ENCODE measurements around the gene LYL1. TPM values are rescaled to one million over a fixed set of nuclear protein-coding genes. Genes with fewer than 3 reads are reported as not detected.

The LYL1 gene
- total and polyA plus RNA-seq, 2 donors (not counting 3 experiments of a cell fraction or from before 2014, with no cell fraction given), result 74.4 to 87.3 TPM

- no TSS peak for BruUV-seq (replicated peaks)
- H2AFZ ChIP-seq (ENCODE audit: low read depth, low read length), result no peak overlapping the region
- H3K9me3 ChIP-seq (replicated peaks; ENCODE audit: control insufficient read depth, insufficient read depth, low read length), result no peaks in the 10 kb centered on the region
- H4K20me1 ChIP-seq (replicated peaks; ENCODE audit: control insufficient read depth, extremely low read depth, insufficient read depth, low read length), result no peaks in the 10 kb centered on the region
- ChIA-PET CTCF (no interaction called here), POLR2A (no interaction called here)
- H3K9ac ChIP-seq (replicated peaks; ENCODE audit: extremely low read depth, insufficient read depth, low read length), result no peak overlapping the region
- H3K79me2 ChIP-seq (ENCODE audit: control insufficient read depth, insufficient read depth, low read length), result peaks cover 10% of the 10 kb centered on the region
- no peaks in the 10 kb centered on the region for H3K4me1 ChIP-seq (ENCODE audit: control insufficient read depth, extremely low read depth, insufficient read depth, low read length)
- dilution Hi-C loops (cut with MboI; ENCODE audit: extremely low pct_ligation_motif_present, low sequenced_read_pairs), result no loop called here
- FAIRE-seq (no peak), DNase-seq (ENCODE audit: low read depth, low spot score) (no peak)
- H3K27me3 ChIP-seq (ENCODE audit: control insufficient read depth in 2 of 2, insufficient read depth in 2 of 2, low read length in 2 of 2), result no peaks in the 10 kb centered on the region
- intact Hi-C loops (cut with micrococcal nuclease), result no loop called here
- TF ChIP-seq MAX (IDR thresholded peaks at IDR 0.05; ENCODE audit: insufficient read depth, insufficient read length), result no peak
- TF ChIP-seq EZH2 (IDR thresholded peaks at IDR 0.05; ENCODE audit: borderline replicate concordance, low read depth, low read length, severe bottlenecking), result no peak
- no peak for TF ChIP-seq MYC (IDR thresholded peaks at IDR 0.05; ENCODE audit: low read depth, low read length)
- no peak for TF ChIP-seq POLR2AphosphoS5 (IDR thresholded peaks at IDR 0.05; ENCODE audit: insufficient read depth, low read depth, low read length)
- no peak for TF ChIP-seq CTCF (IDR thresholded peaks at IDR 0.05; ENCODE audit: extremely low read depth in 1 of 2, insufficient read depth in 1 of 2, low read depth in 1 of 2, low read length in 2 of 2)
- no peak for TF ChIP-seq GATA2 (IDR thresholded peaks at IDR 0.05; ENCODE audit: insufficient read depth, insufficient read length, low read depth, low read length)
- no peak for TF ChIP-seq POLR2A (IDR thresholded peaks at IDR 0.05; ENCODE audit: low read depth, low read length)
- no peak for TF ChIP-seq FOS (IDR thresholded peaks at IDR 0.05; ENCODE audit: borderline replicate concordance, insufficient read depth, low read length)
- no peak for TF ChIP-seq JUN (IDR thresholded peaks at IDR 0.05; ENCODE audit: borderline replicate concordance, insufficient read depth, insufficient read length, low read depth)
- no peaks in the 10 kb centered on the region for H3K9me1 ChIP-seq (replicated peaks; ENCODE audit: control insufficient read depth, extremely low read depth, insufficient read depth, low read length)
- peaks cover 12 to 36% of the 10 kb centered on the region in 2 experiments for H3K36me3 ChIP-seq (ENCODE audit: control insufficient read depth in 2 of 2, extremely low read depth in 1 of 2, insufficient read depth in 2 of 2, low read length in 2 of 2)
- H3K4me3 ChIP-seq (replicated peaks in 1 of 3; ENCODE audit: insufficient read depth in 1 of 3, low read depth in 1 of 3, low read length in 3 of 3), result no peak overlapping the region
- H3K27ac ChIP-seq (ENCODE audit: insufficient read depth, low read depth, low read length), result no peak overlapping the region
- no peak overlapping the region for H3K4me2 ChIP-seq (ENCODE audit: insufficient read depth, low read length)
Measured at GRCh38 chr19:13138916-13139198, 36.2 kb upstream of the LYL1 start.

Measured in endothelial cell of umbilical vein (primary cell).